HepG2 (cell line): ENCODE measurements around the gene SPATA25. TPM values are rescaled to one million over a fixed set of nuclear protein-coding genes. Genes with fewer than 3 reads are reported as not detected.

Experiments
- ADNP ChIP-seq: sonication (generic); formaldehyde crosslinking; IDR thresholded peaks from 2 replicates; pipeline ENCODE4 v1.4.0; 2020; ENCODE audit warnings: missing genetic modification reagents
- CENPX ChIP-seq: sonication (generic); formaldehyde crosslinking; IDR thresholded peaks from 2 replicates; pipeline ENCODE4 v1.9.0; 2021; ENCODE audit warnings: mild to moderate bottlenecking, missing genetic modification reagents, moderate library complexity
- EP300 ChIP-seq, 3 experiments: sonication (generic) in 1 of 3; formaldehyde crosslinking in 1 of 3; IDR thresholded peaks; 2 replicates each; pipeline versions ENCODE4 v1.5.1 to v1.6.1; 2011 to 2020; ENCODE audit warnings: low read depth in 2 of 3, low read length in 2 of 3, borderline replicate concordance in 1 of 3, improper control_type of control experiment in 1 of 3, mild to moderate bottlenecking in 1 of 3, missing genetic modification reagents in 1 of 3, moderate library complexity in 1 of 3
- ETV6 ChIP-seq: sonication (generic); formaldehyde crosslinking; conservative IDR thresholded peaks from 2 replicates; pipeline ENCODE4 v1.4.0; 2020; ENCODE audit warnings: missing genetic modification reagents
- HNRNPL ChIP-seq: fragments of 200-400 bp; formaldehyde crosslinking; IDR thresholded peaks from 2 replicates; pipeline ENCODE4 v1.6.1; 2017; ENCODE audit warnings: mild to moderate bottlenecking, low read depth, low read length
- MXD1 ChIP-seq: sonication (generic); formaldehyde crosslinking; IDR thresholded peaks from 2 replicates; pipeline ENCODE4 v1.4.0; 2020; ENCODE audit warnings: mild to moderate bottlenecking, missing genetic modification reagents
- SOX13 ChIP-seq, 3 experiments: fragments of 450-650 bp in 1 of 3; sonication (generic) in 1 of 3; formaldehyde crosslinking in 1 of 3; IDR thresholded peaks in 2 of 3; conservative IDR thresholded peaks in 1 of 3; 2 replicates each; pipeline versions ENCODE4 v1.5.0 to v1.6.1; 2016 to 2020; ENCODE audit warnings: antibody characterized with exemption in 1 of 3, mild to moderate bottlenecking in 1 of 3, missing compliant biosample characterization in 1 of 3, missing genetic modification reagents in 1 of 3, moderate library complexity in 1 of 3
- STAG1 ChIP-seq: sonication (generic); formaldehyde crosslinking; IDR thresholded peaks from 2 replicates; pipeline ENCODE4 v1.4.0; 2020; ENCODE audit warnings: missing genetic modification reagents
- ZNF10 ChIP-seq: sonication (generic); formaldehyde crosslinking; IDR thresholded peaks from 2 replicates; pipeline ENCODE4 v1.4.0; 2020; ENCODE audit warnings: mild to moderate bottlenecking, low read depth, missing genetic modification reagents, borderline replicate concordance
- ZNF160 ChIP-seq: sonication (generic); formaldehyde crosslinking; IDR thresholded peaks from 2 replicates; pipeline ENCODE4 v1.8.0; 2022; ENCODE audit warnings: mild to moderate bottlenecking, inconsistent platforms, missing genetic modification reagents
- ZNF367 ChIP-seq: sonication (generic); formaldehyde crosslinking; IDR thresholded peaks from 2 replicates; pipeline ENCODE4 v1.4.0; 2020; ENCODE audit warnings: missing genetic modification reagents, borderline replicate concordance
- ZNF572 ChIP-seq: sonication (generic); formaldehyde crosslinking; IDR thresholded peaks from 2 replicates; pipeline ENCODE4 v1.5.1; 2020; ENCODE audit warnings: mild to moderate bottlenecking, missing genetic modification reagents
- ZNF781 ChIP-seq: sonication (generic); formaldehyde crosslinking; IDR thresholded peaks from 2 replicates; pipeline ENCODE4 v1.5.1; 2020; ENCODE audit warnings: borderline replicate concordance, mild to moderate bottlenecking, missing genetic modification reagents; ENCODE audit errors: not compliant biosample characterization
- ZXDC ChIP-seq: sonication (generic); formaldehyde crosslinking; IDR thresholded peaks from 2 replicates; pipeline ENCODE4 v1.5.0; 2020; ENCODE audit warnings: mild to moderate bottlenecking, missing genetic modification reagents
- polyA plus RNA-seq, 8 experiments: library from polyadenylated mRNA; depleted of rRNA in 3 of 8; stranded (reverse) in 7 of 8; unstranded in 1 of 8; fragments of >200 nt; fragmentation: Illumina TruSeq in 4 of 8; extraction: Trizol in 4 of 8; gene quantifications; 2 replicates each; pipeline versions ENCODE4 v1.2.1 to v1.2.3, GENCODE V29; 2011 to 2016; ENCODE audit warnings: low read depth in 4 of 8, missing spikeins in 1 of 8, mixed read lengths in 1 of 8; ENCODE audit not compliant: insufficient read depth in 1 of 8
- total RNA-seq, 5 experiments: library from RNA; depleted of rRNA; stranded (reverse); fragments of >200 nt; fragmentation: Illumina TruSeq; extraction: Trizol; gene quantifications; 2 replicates each; pipeline ENCODE4 v1.2.3, GENCODE V29; 2016; ENCODE audit warnings: low read depth in 1 of 5
- TF ChIP-seq, protein P1 (sequence below): sonication (generic); formaldehyde crosslinking; IDR thresholded peaks from 2 replicates; pipeline ENCODE4 v1.4.0; 2020; ENCODE audit warnings: mild to moderate bottlenecking, missing genetic modification reagents
- TF ChIP-seq, protein P2 (sequence below): sonication (generic); formaldehyde crosslinking; IDR thresholded peaks from 2 replicates; pipeline ENCODE4 v1.4.0; 2020; ENCODE audit warnings: missing genetic modification reagents

The SPATA25 gene
- total and polyA plus RNA-seq, 2 of the 13 experiments (the other 11 are each of a cell fraction or from before 2014, with no cell fraction given): 4.8 to 7.6 TPM

DNA sequence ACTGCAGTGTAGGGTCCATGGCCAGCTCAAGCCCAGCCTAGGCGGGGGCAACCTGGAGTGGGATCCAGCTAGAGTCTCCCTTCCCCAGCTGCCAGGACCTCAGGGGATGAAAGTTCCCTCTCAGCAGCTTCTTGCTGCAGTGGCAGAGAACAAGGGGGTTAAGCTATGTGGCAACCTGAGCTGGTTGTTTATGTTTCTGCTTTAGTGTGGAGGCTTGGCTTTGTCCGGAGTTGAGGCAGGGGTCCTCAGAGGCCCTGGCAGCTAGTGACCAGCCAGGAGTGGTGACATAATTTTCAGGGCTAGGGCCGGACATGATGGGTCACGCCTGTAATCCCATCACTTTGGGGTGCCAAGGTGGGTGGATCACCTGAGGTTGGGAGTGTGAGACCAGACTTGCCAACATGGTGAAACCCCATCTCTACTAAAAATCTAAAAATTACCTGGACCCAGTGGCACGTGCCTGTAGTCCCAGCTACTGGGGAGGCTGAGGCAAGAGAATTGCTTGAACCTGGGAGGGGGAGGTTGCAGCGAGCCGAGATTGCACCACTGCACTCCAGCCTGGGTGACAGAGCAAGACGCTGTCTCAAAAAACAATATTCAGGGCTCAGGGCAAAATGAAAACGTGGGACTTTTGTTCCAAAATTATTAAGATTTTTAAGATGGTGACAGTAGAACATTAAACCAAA is 38.5 kb upstream of the SPATA25 start (continued):
- TF ChIP-seq, protein P1, sequence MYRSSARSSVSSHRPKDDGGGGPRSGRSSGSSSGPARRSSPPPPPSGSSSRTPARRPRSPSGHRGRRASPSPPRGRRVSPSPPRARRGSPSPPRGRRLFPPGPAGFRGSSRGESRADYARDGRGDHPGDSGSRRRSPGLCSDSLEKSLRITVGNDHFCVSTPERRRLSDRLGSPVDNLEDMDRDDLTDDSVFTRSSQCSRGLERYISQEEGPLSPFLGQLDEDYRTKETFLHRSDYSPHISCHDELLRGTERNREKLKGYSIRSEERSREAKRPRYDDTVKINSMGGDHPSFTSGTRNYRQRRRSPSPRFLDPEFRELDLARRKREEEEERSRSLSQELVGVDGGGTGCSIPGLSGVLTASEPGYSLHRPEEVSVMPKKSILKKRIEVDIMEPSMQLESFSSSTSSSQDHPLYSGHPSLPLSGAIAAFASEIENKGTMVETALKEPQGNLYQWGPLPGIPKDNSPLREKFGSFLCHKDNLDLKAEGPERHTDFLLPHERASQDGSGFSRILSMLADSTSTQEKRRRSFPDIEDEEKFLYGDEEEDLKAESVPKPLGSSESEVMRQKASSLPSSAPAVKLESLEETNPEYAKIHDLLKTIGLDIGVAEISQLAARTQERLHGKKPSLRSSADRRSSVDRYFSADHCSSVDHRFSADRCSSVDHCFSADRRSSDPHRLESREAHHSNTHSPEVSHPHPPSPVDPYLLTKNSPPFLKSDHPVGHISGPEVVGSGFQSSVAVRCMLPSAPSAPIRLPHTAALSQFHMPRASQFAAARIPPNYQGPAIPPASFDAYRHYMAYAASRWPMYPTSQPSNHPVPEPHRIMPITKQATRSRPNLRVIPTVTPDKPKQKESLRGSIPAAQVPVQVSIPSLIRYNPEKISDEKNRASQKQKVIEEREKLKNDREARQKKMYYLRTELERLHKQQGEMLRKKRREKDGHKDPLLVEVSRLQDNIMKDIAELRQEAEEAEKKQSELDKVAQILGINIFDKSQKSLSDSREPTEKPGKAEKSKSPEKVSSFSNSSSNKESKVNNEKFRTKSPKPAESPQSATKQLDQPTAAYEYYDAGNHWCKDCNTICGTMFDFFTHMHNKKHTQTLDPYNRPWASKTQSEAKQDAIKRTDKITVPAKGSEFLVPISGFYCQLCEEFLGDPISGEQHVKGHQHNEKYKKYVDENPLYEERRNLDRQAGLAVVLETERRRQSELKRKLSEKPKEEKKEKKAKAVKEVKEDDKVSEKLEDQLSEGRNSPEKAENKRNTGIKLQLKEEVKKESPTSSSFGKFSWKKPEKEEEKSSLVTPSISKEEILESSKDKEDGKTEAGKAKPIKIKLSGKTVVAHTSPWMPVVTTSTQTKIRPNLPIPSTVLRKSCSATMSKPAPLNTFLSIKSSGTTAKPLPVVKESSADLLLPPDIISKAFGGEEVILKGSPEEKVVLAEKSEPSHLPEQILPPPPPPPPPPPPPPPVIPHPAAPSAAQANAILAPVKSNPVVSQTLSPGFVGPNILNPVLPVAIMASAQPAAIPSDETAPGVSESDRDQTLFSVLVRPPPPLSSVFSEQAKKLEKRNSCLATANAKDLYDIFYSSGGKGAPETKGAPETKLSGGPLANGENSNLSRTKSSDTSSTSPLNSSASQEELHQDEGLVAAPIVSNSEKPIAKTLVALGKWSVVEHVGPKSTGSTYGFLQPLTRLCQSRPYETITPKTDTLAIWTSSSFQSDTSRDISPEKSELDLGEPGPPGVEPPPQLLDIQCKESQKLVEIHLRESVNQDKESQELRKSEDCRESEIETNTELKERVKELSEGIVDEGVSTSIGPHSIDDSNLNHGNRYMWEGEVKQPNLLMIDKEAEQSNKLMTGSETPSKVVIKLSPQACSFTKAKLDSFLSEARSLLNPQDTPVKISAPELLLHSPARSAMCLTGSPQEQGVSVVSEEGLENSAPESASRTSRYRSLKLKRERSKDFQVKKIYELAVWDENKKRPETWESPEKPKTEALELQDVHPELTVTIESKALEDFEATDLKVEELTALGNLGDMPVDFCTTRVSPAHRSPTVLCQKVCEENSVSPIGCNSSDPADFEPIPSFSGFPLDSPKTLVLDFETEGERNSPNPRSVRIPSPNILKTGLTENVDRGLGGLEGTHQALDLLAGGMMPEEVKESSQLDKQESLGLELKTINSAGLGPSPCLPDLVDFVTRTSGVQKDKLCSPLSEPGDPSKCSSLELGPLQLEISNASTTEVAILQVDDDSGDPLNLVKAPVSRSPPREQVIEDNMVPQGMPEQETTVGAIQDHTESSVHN (CRISPR knock-in tag): no peak
- TF ChIP-seq MXD1 (CRISPR knock-in tag): no peak
- no peak for TF ChIP-seq ZNF160 (CRISPR knock-in tag)
- TF ChIP-seq HNRNPL: no peak
- TF ChIP-seq CENPX: no peak
- TF ChIP-seq ZNF781 (CRISPR knock-in tag): peak; percentile 41
- TF ChIP-seq ETV6 (CRISPR knock-in tag): no peak
- no peak for TF ChIP-seq ZNF367 (CRISPR knock-in tag)
- peak in 1 of 2 experiments; percentile 37; a peak in 1 of 4 replicates for TF ChIP-seq EP300 (IDR thresholded peaks at IDR 0.05; ENCODE audit: low read depth in 2 of 2, low read length in 2 of 2)
- TF ChIP-seq EP300 (CRISPR knock-in tag; IDR thresholded peaks at IDR 0.05; ENCODE audit: borderline replicate concordance): no peak
- TF ChIP-seq STAG1 (CRISPR knock-in tag): no peak
- TF ChIP-seq ZNF10 (CRISPR knock-in tag): no peak
- TF ChIP-seq ZXDC: no peak
- 0 out of 2 replicates have a peak, but pooled peaks have one; percentile 4 for TF ChIP-seq ADNP (CRISPR knock-in tag)
- no peak for TF ChIP-seq SOX13 (IDR thresholded peaks at IDR 0.05)
- TF ChIP-seq SOX13 (CRISPR knock-in tag; conservative IDR thresholded peaks at IDR 0.05 in 1 of 2, IDR thresholded peaks at IDR 0.05 in 1 of 2): peak in 1 of 2 experiments; percentile 24; a peak in 2 of 4 replicates
- TF ChIP-seq ZNF572 (CRISPR knock-in tag): no peak
- TF ChIP-seq, protein P2, sequence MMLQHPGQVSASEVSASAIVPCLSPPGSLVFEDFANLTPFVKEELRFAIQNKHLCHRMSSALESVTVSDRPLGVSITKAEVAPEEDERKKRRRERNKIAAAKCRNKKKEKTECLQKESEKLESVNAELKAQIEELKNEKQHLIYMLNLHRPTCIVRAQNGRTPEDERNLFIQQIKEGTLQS (CRISPR knock-in tag): no peak
